KMS-11 (cell line): Measurements from ENCODE around the gene TBCEL.

Experiments used
- H2AFZ ChIP-seq: fragments of 200-600 bp; sonication (generic); 2 replicates; pipeline ENCODE4 v1.6.1; 2016; ENCODE audit warnings: antibody characterized with exemption, mixed run types, low read depth
- H3K27ac ChIP-seq: fragments of 200-600 bp; sonication (generic); 2 replicates; pipeline ENCODE4 v1.6.1; 2016; ENCODE audit warnings: mild to moderate bottlenecking, mixed run types
- H3K27me3 ChIP-seq: fragments of 200-600 bp; sonication (generic); 2 replicates; pipeline ENCODE4 v1.6.1; 2017; ENCODE audit warnings: mild to moderate bottlenecking, low read depth, mixed run types, moderate library complexity; ENCODE audit not compliant: insufficient read depth
- H3K36me3 ChIP-seq: fragments of 200-600 bp; sonication (generic); 2 replicates; pipeline ENCODE4 v1.6.1; 2017; ENCODE audit warnings: mild to moderate bottlenecking, mixed run types; ENCODE audit not compliant: insufficient read depth
- H3K4me1 ChIP-seq: fragments of 200-600 bp; sonication (generic); 2 replicates; pipeline ENCODE4 v1.6.1; 2016; ENCODE audit warnings: mild to moderate bottlenecking, low read depth, mixed run types; ENCODE audit not compliant: poor library complexity, severe bottlenecking
- H3K4me2 ChIP-seq: fragments of 200-600 bp; sonication (generic); 2 replicates; pipeline ENCODE4 v1.7.0; 2016; ENCODE audit warnings: mild to moderate bottlenecking, mixed run types
- H3K4me3 ChIP-seq: fragments of 200-600 bp; sonication (generic); IDR thresholded peaks from 2 replicates; pipeline ENCODE4 v1.6.1; 2017; ENCODE audit warnings: low read depth, low read length, mixed read lengths; ENCODE audit not compliant: insufficient read depth
- H3K79me2 ChIP-seq: fragments of 200-600 bp; sonication (generic); 2 replicates; pipeline ENCODE4 v1.6.1; 2016; ENCODE audit warnings: low read depth, mixed run types; ENCODE audit not compliant: insufficient read depth
- H3K9ac ChIP-seq: fragments of 200-600 bp; sonication (generic); 2 replicates; pipeline ENCODE4 v1.6.1; 2016; ENCODE audit warnings: mild to moderate bottlenecking, mixed run types
- H4K20me1 ChIP-seq: fragments of 200-600 bp; sonication (generic); 2 replicates; pipeline ENCODE4 v1.6.1; 2016; ENCODE audit warnings: mild to moderate bottlenecking, mixed run types; ENCODE audit not compliant: insufficient read depth
- CTCF ChIP-seq: fragments of 200-600 bp; sonication (generic); conservative IDR thresholded peaks from 2 replicates; pipeline ENCODE4 v1.6.1; 2017; ENCODE audit warnings: low read depth, mild to moderate bottlenecking, antibody characterized with exemption, low read length, moderate library complexity, mixed read lengths

The TBCEL gene

GRCh38 chr11:121040614-121041002 lies 16.7 kb downstream of the TBCEL start:
- Histone ChIP-seq H3K4me1 (peaks cover 20% of the 10 kb centered on the region), H3K36me3 (no peaks in the 10 kb centered on the region), H3K9ac (no peak overlapping the region), H3K27me3 (no peaks in the 10 kb centered on the region), H3K27ac (no peak overlapping the region), H3K79me2 (no peaks in the 10 kb centered on the region), H2AFZ (no peak overlapping the region), H3K4me2 (no peak overlapping the region), H3K4me3 (no peak overlapping the region), H4K20me1 (no peaks in the 10 kb centered on the region)
- TF ChIP-seq CTCF, result no peak

GRCh38 chr11:121041072-121041471 lies 17.2 kb downstream of the TBCEL start:
- Histone ChIP-seq H3K36me3 (no peaks in the 10 kb centered on the region), H3K4me1 (peaks cover 16% of the 10 kb centered on the region), H3K4me2 (no peak overlapping the region), H3K9ac (no peak overlapping the region), H3K27me3 (no peaks in the 10 kb centered on the region), H2AFZ (no peak overlapping the region), H3K4me3 (no peak overlapping the region), H3K79me2 (no peaks in the 10 kb centered on the region), H4K20me1 (no peaks in the 10 kb centered on the region), H3K27ac (no peak overlapping the region)
- TF ChIP-seq CTCF, result no peak

DNA sequence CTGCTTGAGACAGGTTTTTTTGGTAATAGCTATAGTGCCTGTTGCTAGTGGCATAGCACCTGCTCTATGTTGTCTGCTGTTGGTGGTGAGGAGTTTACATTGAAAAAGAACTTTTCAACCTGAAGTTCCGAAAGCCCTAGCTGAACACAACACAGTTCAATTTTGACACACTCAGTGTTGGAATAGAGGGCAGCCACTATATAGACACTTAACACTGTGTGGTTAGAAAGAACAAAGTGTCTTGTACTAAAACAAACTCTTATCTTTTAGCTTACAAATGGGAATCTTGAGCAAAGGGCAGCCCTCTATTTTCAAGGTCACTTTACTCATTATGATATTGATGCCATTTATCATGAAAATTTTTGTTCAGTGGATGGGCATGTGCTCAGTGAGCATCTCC lies 18.4 kb downstream of the TBCEL start:
- H3K79me2 ChIP-seq, result no peaks in the 10 kb centered on the region
- no peak for TF ChIP-seq CTCF
- no peaks in the 10 kb centered on the region for H4K20me1 ChIP-seq
- no peaks in the 10 kb centered on the region for H3K27me3 ChIP-seq
- no peak overlapping the region for H3K4me3 ChIP-seq
- H3K4me1 ChIP-seq, result peaks cover 6% of the 10 kb centered on the region
- H3K9ac ChIP-seq, result no peak overlapping the region
- no peak overlapping the region for H3K4me2 ChIP-seq
- H3K27ac ChIP-seq, result no peak overlapping the region
- H2AFZ ChIP-seq, result no peak overlapping the region
- no peaks in the 10 kb centered on the region for H3K36me3 ChIP-seq

- H3K4me3 ChIP-seq, result no peak overlapping the region
- H3K9ac ChIP-seq, result no peak overlapping the region
- no peaks in the 10 kb centered on the region for H3K79me2 ChIP-seq
- no peak overlapping the region for H3K27ac ChIP-seq
- H3K27me3 ChIP-seq, result no peaks in the 10 kb centered on the region
- H3K4me1 ChIP-seq, result no peaks in the 10 kb centered on the region
- TF ChIP-seq CTCF, result no peak
- no peak overlapping the region for H3K4me2 ChIP-seq
- no peaks in the 10 kb centered on the region for H4K20me1 ChIP-seq
- no peak overlapping the region for H2AFZ ChIP-seq
- no peaks in the 10 kb centered on the region for H3K36me3 ChIP-seq
Measured at GRCh38 chr11:121047926-121048325, 24.0 kb downstream of the TBCEL start.
